SU-DHL-6 (cell line): ENCODE results near the gene FAT1.

ENCODE experiments used
- H2AFZ ChIP-seq: fragments of 200-600 bp; sonication (generic); 2 replicates; pipeline ENCODE4 v1.6.1; 2014; ENCODE audit warnings: low read depth, mild to moderate bottlenecking, moderate library complexity, mixed read lengths, antibody characterized with exemption, low read length; ENCODE audit not compliant: severe bottlenecking
- H3F3A ChIP-seq: fragments of 200-600 bp; shearing (Covaris generic); 2 replicates; pipeline ENCODE4 v1.6.0; 2016; ENCODE audit warnings: antibody characterized with exemption, mild to moderate bottlenecking; ENCODE audit not compliant: insufficient read depth
- H3K27ac ChIP-seq: fragments of 200-600 bp; sonication (generic); 2 replicates; pipeline ENCODE4 v1.5.1; 2016; ENCODE audit warnings: low read depth, mild to moderate bottlenecking, low read length, moderate library complexity, mixed read lengths
- H3K27me3 ChIP-seq: fragments of 200-600 bp; sonication (generic), shearing (Covaris generic); 2 replicates; pipeline ENCODE4 v1.6.0; 2014; ENCODE audit warnings: mild to moderate bottlenecking, low read length
- H3K36me3 ChIP-seq: fragments of 200-600 bp; sonication (generic); 2 replicates; pipeline ENCODE4 v1.6.1; 2014; ENCODE audit warnings: mild to moderate bottlenecking, low read length, mixed read lengths
- H3K4me2 ChIP-seq: fragments of 300-600, 200-600 bp; shearing (Covaris generic), sonication (generic); 2 replicates; pipeline ENCODE4 v1.6.0; 2014; ENCODE audit warnings: low read length, low read depth, mild to moderate bottlenecking; ENCODE audit not compliant: poor library complexity, severe bottlenecking
- H3K4me3 ChIP-seq: fragments of 200-600 bp; sonication (generic); 2 replicates; pipeline ENCODE4 v1.5.1; 2014; ENCODE audit warnings: antibody characterized with exemption, low read length, mild to moderate bottlenecking, mixed read lengths; ENCODE audit not compliant: insufficient read depth, poor library complexity, severe bottlenecking
- H3K79me2 ChIP-seq: fragments of 200-600 bp; sonication (generic); 2 replicates; pipeline ENCODE4 v1.6.1; 2014; ENCODE audit warnings: mild to moderate bottlenecking, low read length, moderate library complexity; ENCODE audit not compliant: insufficient read depth
- H3K9ac ChIP-seq: fragments of 200-600 bp; sonication (generic); 2 replicates; pipeline ENCODE4 v1.7.0; 2014; ENCODE audit warnings: mild to moderate bottlenecking, low read length
- H3K9me2 ChIP-seq: fragments of 200-600 bp; sonication (generic); replicated peaks from 2 replicates; pipeline ENCODE4 v1.6.1; 2014; ENCODE audit warnings: low read length; ENCODE audit not compliant: insufficient read depth
- H3K9me3 ChIP-seq: fragments of 200-600 bp; sonication (generic); 2 replicates; pipeline ENCODE4 v1.6.1; 2014; ENCODE audit warnings: low read length, mixed read lengths; ENCODE audit not compliant: insufficient read depth
- H4K20me1 ChIP-seq: fragments of 200-600 bp; sonication (generic); 2 replicates; pipeline ENCODE4 v1.6.1; 2014; ENCODE audit warnings: low read depth, mild to moderate bottlenecking, antibody characterized with exemption, low read length, moderate library complexity, mixed read lengths
- EZH2phosphoT487 ChIP-seq: fragments of 200-600 bp; sonication (generic), shearing (Covaris generic); conservative IDR thresholded peaks from 2 replicates; pipeline ENCODE4 v1.6.1; 2018; ENCODE audit warnings: mild to moderate bottlenecking, antibody characterized with exemption, low read length, moderate library complexity, mixed read lengths
- TF ChIP-seq, protein P1 (sequence below): fragments of 200-600 bp; sonication (generic); IDR thresholded peaks from one replicate; pipeline ENCODE4 v1.5.1; 2017; ENCODE audit warnings: antibody characterized with exemption, mild to moderate bottlenecking, low read length, moderate library complexity; ENCODE audit not compliant: insufficient read depth, poor library complexity, severe bottlenecking

FAT1 gene

DNA sequence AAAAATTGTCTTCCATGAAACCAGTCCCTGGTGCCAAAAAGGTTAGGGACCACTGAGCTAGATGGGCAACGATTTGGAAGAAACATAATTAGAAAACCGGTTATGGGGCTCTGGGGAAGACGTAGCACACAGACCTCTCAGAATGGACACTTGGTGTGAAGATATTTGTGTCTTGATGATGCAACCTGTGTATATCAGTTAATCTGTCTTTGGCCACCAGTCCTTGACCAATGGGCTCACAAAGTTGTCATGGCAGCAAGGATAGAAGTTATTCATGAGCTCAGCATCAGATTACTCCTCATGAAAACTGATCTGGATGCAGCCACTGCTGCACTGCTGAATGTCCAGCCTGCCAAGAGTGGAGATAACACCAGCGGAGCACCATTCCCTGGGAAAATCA is 181.9 kb downstream of the FAT1 start:
- Histone ChIP-seq H3K9me2 (no peaks in the 10 kb centered on the region), H3K36me3 (no peaks in the 10 kb centered on the region), H3K4me3 (no peak overlapping the region), H3K27ac (no peak overlapping the region), H3F3A (no peaks in the 10 kb centered on the region), H3K4me2 (no peak overlapping the region), H4K20me1 (no peaks in the 10 kb centered on the region), H3K27me3 (no peaks in the 10 kb centered on the region), H3K9me3 (peaks cover 5% of the 10 kb centered on the region; the same call in 1 of the 2 replicates), H3K79me2 (no peaks in the 10 kb centered on the region), H3K9ac (no peak overlapping the region), H2AFZ (no peak overlapping the region)
- TF ChIP-seq EZH2phosphoT487, result no peak
- TF ChIP-seq, protein P1, sequence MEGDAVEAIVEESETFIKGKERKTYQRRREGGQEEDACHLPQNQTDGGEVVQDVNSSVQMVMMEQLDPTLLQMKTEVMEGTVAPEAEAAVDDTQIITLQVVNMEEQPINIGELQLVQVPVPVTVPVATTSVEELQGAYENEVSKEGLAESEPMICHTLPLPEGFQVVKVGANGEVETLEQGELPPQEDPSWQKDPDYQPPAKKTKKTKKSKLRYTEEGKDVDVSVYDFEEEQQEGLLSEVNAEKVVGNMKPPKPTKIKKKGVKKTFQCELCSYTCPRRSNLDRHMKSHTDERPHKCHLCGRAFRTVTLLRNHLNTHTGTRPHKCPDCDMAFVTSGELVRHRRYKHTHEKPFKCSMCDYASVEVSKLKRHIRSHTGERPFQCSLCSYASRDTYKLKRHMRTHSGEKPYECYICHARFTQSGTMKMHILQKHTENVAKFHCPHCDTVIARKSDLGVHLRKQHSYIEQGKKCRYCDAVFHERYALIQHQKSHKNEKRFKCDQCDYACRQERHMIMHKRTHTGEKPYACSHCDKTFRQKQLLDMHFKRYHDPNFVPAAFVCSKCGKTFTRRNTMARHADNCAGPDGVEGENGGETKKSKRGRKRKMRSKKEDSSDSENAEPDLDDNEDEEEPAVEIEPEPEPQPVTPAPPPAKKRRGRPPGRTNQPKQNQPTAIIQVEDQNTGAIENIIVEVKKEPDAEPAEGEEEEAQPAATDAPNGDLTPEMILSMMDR, result no peak

DNA sequence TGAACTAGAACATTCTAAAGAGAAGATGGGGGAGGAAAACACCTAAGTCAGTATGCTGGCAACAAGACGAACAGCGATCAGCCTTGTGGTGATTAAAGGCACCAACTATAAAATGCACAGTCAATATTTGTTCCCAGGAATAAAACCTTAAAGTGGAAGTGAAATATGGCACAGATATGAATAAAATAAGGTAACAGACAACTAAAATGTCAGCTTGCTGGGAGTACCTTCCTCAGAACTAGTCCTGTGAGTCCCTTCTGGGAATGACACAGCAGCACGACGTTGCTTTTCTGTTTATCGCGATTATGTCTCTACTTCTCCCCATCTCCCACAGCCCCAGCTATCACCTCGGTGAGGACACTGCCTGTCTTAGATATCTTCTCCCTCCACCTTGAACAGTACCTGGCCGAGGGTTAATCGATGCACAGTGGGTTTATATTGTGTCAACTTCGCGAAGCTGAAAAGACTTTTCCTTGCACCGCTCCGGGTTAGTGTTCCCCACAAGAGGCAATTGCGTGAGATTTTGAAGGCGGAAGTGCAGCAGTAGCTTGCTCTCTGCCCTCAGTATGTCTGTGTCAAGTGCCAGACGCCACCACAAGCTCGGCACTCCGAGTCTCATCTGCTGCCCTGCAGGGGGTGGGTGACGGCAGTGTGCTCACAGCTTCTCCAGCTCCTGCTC is 185.7 kb downstream of the FAT1 start:
- Histone ChIP-seq H3K4me3 (no peak overlapping the region), H3K79me2 (no peaks in the 10 kb centered on the region), H3K9ac (no peak overlapping the region), H3K4me2 (no peak overlapping the region), H4K20me1 (no peaks in the 10 kb centered on the region), H3K36me3 (no peaks in the 10 kb centered on the region), H3K27me3 (no peaks in the 10 kb centered on the region), H3K9me2 (no peaks in the 10 kb centered on the region), H3K9me3 (peaks cover 5% of the 10 kb centered on the region; the same call in 1 of the 2 replicates), H2AFZ (no peak overlapping the region), H3K27ac (no peak overlapping the region), H3F3A (no peaks in the 10 kb centered on the region)
- TF ChIP-seq, protein P1, result no peak
